Activated gamma-delta T cell (primary cell): ENCODE measurements around the gene PANX1.
"Not testable (repeated sequence)": the region's sequence is repeated elsewhere in the genome, so short reads cannot be mapped to it uniquely, and the experiment has no call there.

Source experiments
- DNase-seq: peaks from one replicate; lab custom pipeline; 2025; lab: John Stamatoyannopoulos, UW

Gene PANX1

DNA sequence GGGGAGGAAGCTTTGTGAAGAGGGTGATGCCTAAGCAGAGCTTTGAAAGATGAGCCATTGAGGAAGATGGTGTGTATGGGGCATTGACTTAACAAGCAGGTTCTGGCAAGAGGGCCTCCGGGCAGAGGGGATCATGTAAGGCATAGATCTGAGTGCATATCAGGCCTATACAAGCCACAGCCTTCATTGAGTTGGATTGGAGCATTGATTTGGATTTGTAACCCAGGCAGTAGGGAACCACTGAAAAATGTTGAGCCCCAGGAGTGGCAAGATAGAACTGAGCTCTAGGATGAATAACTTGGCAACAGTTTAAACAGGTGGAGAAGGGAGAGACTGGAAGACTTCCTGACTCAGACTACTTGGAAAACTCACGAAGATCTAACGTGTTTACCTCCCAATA, 21.4 kb downstream of the PANX1 start:
- DNase-seq: no peak

GRCh38 chr11:94150704-94151685, 22.4 kb downstream of the PANX1 start:
- DNase-seq: no peak

- no peak for DNase-seq
Measured at GRCh38 chr11:94151903-94152677, 23.4 kb downstream of the PANX1 start.

DNA sequence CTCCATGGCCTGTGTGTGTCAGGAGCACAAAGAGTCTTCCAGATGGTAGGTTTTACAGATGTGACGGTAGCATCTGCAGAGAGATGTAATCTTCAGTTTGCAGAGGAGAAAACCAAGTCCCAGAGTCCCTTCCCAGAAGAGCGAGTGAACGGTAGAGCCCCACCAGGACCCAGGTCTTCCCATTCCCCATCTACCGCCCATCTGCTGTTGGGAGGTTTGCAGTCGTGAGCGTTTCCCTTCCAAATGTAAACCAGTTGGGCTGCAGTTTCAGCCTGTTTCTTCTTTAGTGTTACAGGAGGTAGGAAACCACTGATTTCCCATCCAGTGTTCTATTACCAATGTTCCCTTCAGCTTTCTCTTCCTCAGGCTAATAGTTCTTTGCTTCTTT, 24.0 kb downstream of the PANX1 start:
- no peak for DNase-seq

- no peak for DNase-seq
Measured at GRCh38 chr11:94153320-94153719, 24.7 kb downstream of the PANX1 start.

GRCh38 chr11:94154095-94154856, 25.6 kb downstream of the PANX1 start:
- DNase-seq: no peak

DNA sequence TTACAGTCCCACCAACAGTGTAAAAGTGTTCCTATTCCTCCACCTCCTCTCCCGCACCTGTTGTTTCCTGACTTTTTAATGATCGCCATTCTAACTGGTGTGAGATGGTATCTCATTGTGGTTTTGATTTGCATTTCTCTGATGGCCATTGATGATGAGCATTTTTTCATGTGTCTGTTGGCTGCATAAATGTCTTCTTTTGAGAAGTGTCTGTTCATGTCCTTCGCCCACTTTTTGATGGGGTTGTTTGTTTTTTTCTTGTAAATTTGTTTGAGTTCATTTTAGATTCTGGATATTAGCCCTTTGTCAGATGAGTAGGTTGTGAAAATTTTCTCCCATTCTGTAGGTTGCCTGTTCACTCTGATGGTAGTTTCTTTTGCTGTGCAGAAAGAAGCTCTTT, 28.7 kb downstream of the PANX1 start:
- DNase-seq: not testable (repeated sequence)

DNA sequence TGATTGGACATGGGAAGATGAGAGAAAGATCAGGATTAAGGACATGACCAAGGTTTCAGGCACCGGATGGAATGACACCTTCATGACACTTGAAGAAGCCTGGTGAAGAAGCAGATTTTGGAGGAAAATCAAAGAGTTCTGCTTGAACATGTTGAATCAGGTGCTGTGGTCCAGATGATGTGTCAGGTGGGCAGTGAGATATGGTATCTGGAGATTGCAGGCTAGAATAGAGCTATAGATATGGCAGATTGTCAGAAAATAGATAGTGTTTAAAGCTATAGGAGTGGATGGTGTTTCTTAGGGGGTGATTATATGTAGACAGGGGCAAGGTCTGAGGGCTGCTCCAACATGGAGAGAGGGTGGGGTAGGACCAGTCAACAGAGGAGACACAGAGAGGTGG, 40.2 kb downstream of the PANX1 start:
- no peak for DNase-seq

DNA sequence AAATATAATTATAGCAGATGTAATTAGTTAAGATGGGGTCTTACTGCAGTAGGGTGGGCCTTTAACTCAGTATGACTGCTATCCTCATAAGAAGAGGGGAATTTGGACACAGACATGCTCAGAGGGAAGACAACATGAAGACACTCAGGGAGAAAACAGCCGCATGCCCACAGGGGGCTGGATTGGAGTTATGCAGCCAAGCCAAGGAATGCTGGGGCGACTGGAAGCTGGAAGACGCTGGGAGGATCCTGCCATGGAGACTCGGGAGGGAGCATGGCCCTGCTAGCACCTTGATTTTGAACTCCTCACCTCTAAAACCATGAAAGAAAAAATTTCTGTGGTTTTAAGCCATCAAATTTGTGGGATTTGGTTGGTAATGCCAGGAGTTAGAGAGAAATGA, 40.9 kb downstream of the PANX1 start:
- no peak for DNase-seq

- DNase-seq: no peak
Measured at GRCh38 chr11:94169930-94170545, 41.4 kb downstream of the PANX1 start.

- DNase-seq: no peak
Measured at GRCh38 chr11:94170953-94171352, 42.3 kb downstream of the PANX1 start.

DNA sequence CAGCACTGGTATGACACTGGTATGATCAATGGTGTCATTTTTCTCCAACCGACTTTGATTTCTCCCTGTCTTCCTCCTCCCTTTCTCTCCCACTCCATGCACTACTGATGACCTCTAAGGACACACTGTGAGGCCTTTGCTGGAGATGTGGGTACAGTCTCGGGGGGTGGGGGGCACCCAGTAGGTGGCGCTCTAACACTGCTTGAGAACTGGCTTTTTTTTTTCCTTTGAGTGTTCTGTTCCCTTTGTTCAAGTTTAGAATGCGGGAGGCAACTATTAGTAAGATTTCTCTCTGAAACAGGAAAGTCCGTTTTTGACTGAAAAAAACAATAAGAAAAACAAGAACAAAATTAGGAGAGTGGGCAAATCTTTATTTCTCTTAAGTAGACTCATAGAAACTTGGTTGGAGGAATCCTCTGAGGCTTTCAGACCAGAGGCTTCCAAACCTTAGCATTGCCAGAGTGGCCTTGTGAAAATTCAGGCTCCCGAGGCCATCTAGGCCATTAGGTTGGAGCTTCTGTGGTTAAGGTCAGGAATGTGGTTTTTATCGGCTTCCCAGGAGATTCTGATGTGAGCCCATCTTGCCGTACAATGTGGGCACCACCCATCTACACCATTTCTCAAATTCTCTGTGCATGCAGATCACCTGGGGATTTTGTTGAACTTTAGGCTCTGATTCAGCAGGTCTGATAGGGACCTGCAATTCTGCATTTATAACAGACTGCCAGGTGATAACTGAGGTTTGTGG, 43.2 kb downstream of the PANX1 start:
- no peak for DNase-seq

GRCh38 chr11:94175535-94175934, 46.9 kb downstream of the PANX1 start:
- no peak for DNase-seq

DNA sequence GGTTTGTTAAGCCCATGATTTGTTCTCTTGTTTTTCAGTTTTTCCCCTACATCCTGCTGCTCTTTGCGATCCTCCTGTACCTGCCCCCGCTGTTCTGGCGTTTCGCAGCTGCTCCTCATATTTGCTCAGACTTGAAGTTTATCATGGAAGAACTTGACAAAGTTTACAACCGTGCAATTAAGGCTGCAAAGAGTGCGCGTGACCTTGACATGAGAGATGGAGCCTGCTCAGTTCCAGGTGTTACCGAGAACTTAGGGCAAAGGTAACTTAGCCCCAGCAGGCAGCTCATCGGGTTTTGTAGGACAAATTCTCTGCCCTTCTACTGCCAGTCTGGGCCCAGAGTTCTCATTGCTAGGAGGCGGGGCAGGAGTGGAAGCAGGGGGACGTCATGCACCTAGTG, 49.7 kb downstream of the PANX1 start:
- DNase-seq: no peak

DNA sequence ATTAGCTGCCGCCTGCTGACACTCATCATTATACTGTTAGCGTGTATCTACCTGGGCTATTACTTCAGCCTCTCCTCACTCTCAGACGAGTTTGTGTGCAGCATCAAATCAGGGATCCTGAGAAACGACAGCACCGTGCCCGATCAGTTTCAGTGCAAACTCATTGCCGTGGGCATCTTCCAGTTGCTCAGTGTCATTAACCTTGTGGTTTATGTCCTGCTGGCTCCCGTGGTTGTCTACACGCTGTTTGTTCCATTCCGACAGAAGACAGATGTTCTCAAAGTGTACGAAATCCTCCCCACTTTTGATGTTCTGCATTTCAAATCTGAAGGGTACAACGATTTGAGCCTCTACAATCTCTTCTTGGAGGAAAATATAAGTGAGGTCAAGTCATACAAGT, 51.1 kb downstream of the PANX1 start:
- no peak for DNase-seq

DNA sequence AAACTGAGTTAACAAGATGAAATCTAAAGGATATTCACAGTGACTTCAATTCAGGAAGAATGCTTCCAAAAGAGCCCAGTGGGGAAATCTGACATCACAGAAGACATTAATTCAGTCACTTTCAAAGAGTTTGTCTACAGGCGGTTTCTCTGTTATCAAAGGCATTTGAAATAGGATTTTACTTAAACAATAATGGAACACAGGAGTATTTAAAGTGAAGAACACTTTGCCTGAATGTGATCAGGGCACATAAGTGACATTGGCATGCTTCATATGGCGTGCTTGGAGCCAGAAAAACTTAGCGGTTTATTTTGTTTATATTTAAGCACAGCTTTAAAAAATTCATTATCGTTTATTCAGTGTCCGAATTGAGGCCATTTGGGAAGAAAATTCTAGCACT, 52.9 kb downstream of the PANX1 start:
- no peak for DNase-seq

DNA sequence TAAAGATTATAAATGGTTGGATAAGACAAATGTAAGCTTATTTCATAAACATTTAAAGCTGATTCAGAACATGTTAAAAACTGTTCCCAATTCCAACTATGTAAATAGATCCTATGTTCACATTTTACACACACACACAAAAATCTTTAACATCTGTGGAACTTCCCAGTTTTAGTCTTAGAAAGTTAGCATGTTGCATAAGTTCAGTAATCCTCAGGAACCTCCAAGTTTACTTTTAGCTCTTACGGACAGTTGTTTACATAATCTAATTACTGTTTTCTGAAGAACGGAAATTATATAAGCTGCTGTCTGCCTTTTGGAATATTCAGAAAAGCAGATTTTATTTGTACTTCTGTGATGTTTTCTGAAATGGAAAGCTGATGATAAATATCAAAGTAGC, 53.3 kb downstream of the PANX1 start:
- DNase-seq: no peak

- no peak for DNase-seq
Measured at GRCh38 chr11:94183251-94183885, 54.7 kb downstream of the PANX1 start.

DNA sequence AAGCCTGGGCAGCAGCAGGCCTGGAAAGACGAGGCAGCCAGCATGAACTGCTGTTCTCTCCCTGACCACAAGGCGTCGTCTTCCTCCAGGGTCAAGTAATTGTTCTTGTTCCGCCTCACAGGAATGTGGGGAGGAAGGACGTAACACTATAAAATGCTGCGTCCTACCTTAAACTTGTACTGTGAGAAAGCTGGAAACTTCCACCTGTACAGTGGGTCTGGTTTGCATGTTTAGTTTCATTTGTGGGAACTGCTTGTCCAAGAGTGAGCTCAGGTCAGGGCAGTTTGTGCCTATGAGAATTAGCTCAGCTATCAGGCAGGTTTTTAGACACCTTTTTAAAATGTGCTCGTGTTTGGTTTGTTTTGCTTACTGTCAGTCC, 55.2 kb downstream of the PANX1 start:
- no peak for DNase-seq

GRCh38 chr11:94184362-94184761, 55.7 kb downstream of the PANX1 start:
- no peak for DNase-seq

- DNase-seq: no peak
Measured at GRCh38 chr11:94184846-94185245, 56.2 kb downstream of the PANX1 start.
